K562 (cell line): ENCODE data around the gene ZNF503. TPM values are rescaled to one million over a fixed set of nuclear protein-coding genes. Genes with fewer than 3 reads are reported as not detected.

Experiments used
- ARID2 ChIP-seq: fragments of 450-650 bp; IDR thresholded peaks from 2 replicates; pipeline ENCODE4 v1.6.1; 2017; ENCODE audit warnings: antibody characterized with exemption, mild to moderate bottlenecking
- BDP1 ChIP-seq: IDR thresholded peaks from 3 replicates; pipeline ENCODE4 v1.6.1; 2011; ENCODE audit not compliant: insufficient read length, insufficient read depth
- CREB3L1 ChIP-seq: fragments of 450-650 bp; IDR thresholded peaks from 2 replicates; pipeline ENCODE4 v1.6.1; 2014; ENCODE audit warnings: low read depth, mild to moderate bottlenecking, moderate library complexity, borderline replicate concordance
- FIP1L1 ChIP-seq: fragments of 200-400 bp; formaldehyde crosslinking; IDR thresholded peaks from 2 replicates; pipeline ENCODE4 v1.6.1; 2018; ENCODE audit warnings: mild to moderate bottlenecking, low read depth, low read length; ENCODE audit not compliant: poor library complexity, severe bottlenecking
- FOXK1 ChIP-seq: sonication (generic); formaldehyde crosslinking; IDR thresholded peaks from 2 replicates; pipeline ENCODE4 v1.8.0; 2022; ENCODE audit warnings: missing genetic modification reagents, mild to moderate bottlenecking, borderline replicate concordance
- HNRNPLL ChIP-seq: fragments of 200-400 bp; formaldehyde crosslinking; IDR thresholded peaks from 2 replicates; pipeline ENCODE4 v1.6.1; 2017; ENCODE audit warnings: low read length, low read depth, mild to moderate bottlenecking; ENCODE audit not compliant: poor library complexity, severe bottlenecking
- HNRNPUL1 ChIP-seq: fragments of 200-400 bp; formaldehyde crosslinking; IDR thresholded peaks from 2 replicates; pipeline ENCODE4 v1.6.1; 2017; ENCODE audit warnings: low read length
- JUND ChIP-seq, 2 experiments: IDR thresholded peaks; 2 replicates in 1 of 2; 3 replicates in 1 of 2; pipeline ENCODE4 v1.6.1; 2011; ENCODE audit warnings: borderline replicate concordance in 2 of 2, low read depth in 2 of 2, low read length in 2 of 2, improper control_type of control experiment in 1 of 2, missing biosample characterization in 1 of 2, missing genetic modification characterization in 1 of 2, missing genetic modification reagents in 1 of 2
- L3MBTL2 ChIP-seq: fragments of 450-650 bp; IDR thresholded peaks from 2 replicates; pipeline ENCODE4 v1.6.1; 2016; ENCODE audit warnings: mild to moderate bottlenecking, moderate library complexity
- NR4A1 ChIP-seq, 2 experiments: fragments of 250-450 bp in 1 of 2; fragments of 450-650 bp in 1 of 2; sonication (Bioruptor Pico) in 1 of 2; IDR thresholded peaks; 2 replicates each; pipeline versions ENCODE4 v1.4.0 to v1.6.1; 2016 to 2020; ENCODE audit warnings: mild to moderate bottlenecking in 2 of 2, missing compliant biosample characterization in 1 of 2, missing genetic modification characterization in 1 of 2, moderate library complexity in 1 of 2
- POLR2AphosphoS2 ChIP-seq: IDR thresholded peaks from 2 replicates; pipeline ENCODE4 v1.6.1; 2012; ENCODE audit warnings: low read length, improper control_type of control experiment
- POU5F1 ChIP-seq: fragments of 150-350 bp; IDR thresholded peaks from 2 replicates; pipeline ENCODE4 v1.6.1; 2014; ENCODE audit warnings: borderline replicate concordance, low read length, low read depth, mild to moderate bottlenecking; ENCODE audit not compliant: partially characterized antibody
- PPARD ChIP-seq: fragments of 250-450 bp; sonication (Bioruptor Pico); IDR thresholded peaks from 2 replicates; pipeline ENCODE4 v1.8.0; 2022; ENCODE audit warnings: inconsistent platforms, mild to moderate bottlenecking, moderate library complexity
- PTTG1 ChIP-seq: fragments of 450-650 bp; IDR thresholded peaks from 2 replicates; pipeline ENCODE4 v1.6.1; 2016; ENCODE audit warnings: low read depth, mild to moderate bottlenecking, missing genetic modification characterization, missing compliant biosample characterization
- RB1 ChIP-seq: fragments of 450-650 bp; IDR thresholded peaks from 2 replicates; pipeline ENCODE4 v1.6.1; 2017; ENCODE audit warnings: low read depth, mild to moderate bottlenecking
- RBFOX2 ChIP-seq: fragments of 200-400 bp; formaldehyde crosslinking; IDR thresholded peaks from 2 replicates; pipeline ENCODE4 v1.6.1; 2017; ENCODE audit warnings: low read depth, mild to moderate bottlenecking, low read length, moderate library complexity
- THAP12 ChIP-seq: fragments of 250-450 bp; sonication (Bioruptor Pico); IDR thresholded peaks from 2 replicates; pipeline ENCODE4 v1.9.0; 2021; ENCODE audit warnings: mild to moderate bottlenecking, inconsistent platforms
- ZBED1 ChIP-seq: IDR thresholded peaks from 2 replicates; pipeline ENCODE4 v1.6.1; 2014
- ZNF316 ChIP-seq: fragments of 450-650 bp; IDR thresholded peaks from 2 replicates; pipeline ENCODE4 v1.6.1; 2016
- polyA plus RNA-seq, 8 experiments: library from polyadenylated mRNA; depleted of rRNA in 4 of 8; stranded (reverse) in 5 of 8; unstranded in 3 of 8; fragments of >200 nt; fragmentation: Nextera tagmentation in 2 of 8; fragmentation: Illumina TruSeq in 1 of 8; extraction: Ambion mirVana in 2 of 8; extraction: Trizol in 1 of 8; gene quantifications; 2 replicates each; pipeline versions ENCODE4 v1.2.1 to v1.2.3, GENCODE V29; 2011 to 2014; ENCODE audit warnings: inconsistent platforms in 1 of 8, missing spikeins in 1 of 8
- total RNA-seq, 7 experiments: library from RNA; depleted of rRNA in 6 of 7; stranded (reverse); fragments of >200 nt in 6 of 7; fragmentation: Illumina TruSeq in 2 of 7; extraction: Trizol in 2 of 7; gene quantifications; 2 replicates each; pipeline versions ENCODE4 v1.2.1 to v1.2.3, GENCODE V29; 2011 to 2021; ENCODE audit warnings: low replicate concordance in 1 of 7
- TF ChIP-seq, protein P1 (sequence below): fragments of 250-450 bp; sonication (Bioruptor Pico); IDR thresholded peaks from 2 replicates; pipeline ENCODE4 v1.5.1; 2021; ENCODE audit warnings: mild to moderate bottlenecking
- TF ChIP-seq, protein P2 (sequence below): fragments of 450-650 bp; formaldehyde crosslinking; IDR thresholded peaks from 2 replicates; pipeline ENCODE4 v1.4.0; 2020; ENCODE audit warnings: mild to moderate bottlenecking

Gene ZNF503
- total and polyA plus RNA-seq, 9 of the 15 experiments (the other 6 are each of a cell fraction or from before 2014, with no cell fraction given) = not detected

DNA sequence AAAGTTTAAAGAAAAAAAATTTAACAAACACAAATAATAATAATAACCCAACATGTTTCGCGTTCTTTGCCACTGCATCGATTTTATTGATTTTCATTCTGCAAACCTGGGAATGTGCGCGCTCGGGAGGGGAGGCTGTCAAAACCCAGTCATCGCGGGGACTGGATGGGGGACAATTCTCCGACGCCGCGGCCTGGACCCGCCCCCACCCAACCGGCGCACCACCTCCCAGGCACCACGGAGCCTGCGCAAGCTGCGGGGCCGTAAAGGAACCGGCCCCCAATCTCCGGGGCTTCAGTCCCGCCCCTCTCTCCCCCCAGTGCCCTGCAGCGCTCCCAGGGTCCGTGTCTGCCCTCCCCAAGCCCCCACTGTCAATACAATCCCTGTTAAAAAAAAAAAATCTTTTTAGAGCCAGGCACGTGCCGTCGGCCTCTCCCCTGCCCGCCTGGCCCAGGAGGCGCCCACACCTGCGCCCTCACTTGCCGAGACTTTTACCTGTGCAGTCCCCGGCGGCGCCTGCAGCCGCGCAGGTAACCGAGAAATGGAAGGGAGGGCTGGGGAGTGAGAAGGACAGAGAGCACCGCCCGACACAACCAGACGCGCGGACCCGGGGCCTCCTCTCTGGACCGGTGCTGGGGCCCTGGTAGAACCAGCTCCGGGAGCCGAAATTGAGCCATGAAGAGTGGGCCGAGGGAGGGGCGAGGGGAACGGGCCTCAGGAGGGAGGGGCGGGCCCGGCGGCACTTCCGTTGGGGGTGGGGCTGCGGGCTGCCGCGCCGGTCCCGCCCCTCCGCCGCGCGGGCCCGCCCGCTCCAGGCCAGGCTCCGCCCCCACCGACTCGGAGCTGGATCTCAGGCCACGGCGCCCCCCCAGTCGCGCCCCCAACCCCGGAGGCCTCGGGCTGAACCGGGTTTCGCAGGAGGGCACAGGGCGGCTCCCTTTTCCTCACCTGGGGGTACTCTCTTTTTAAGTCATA, 7.6 kb upstream of the ZNF503 start (continued):
- TF ChIP-seq NR4A1 (CRISPR knock-in tag; IDR thresholded peaks at IDR 0.05) (no peak), NR4A1 (tag; IDR thresholded peaks at IDR 0.05) (no peak), RBFOX2 (peak; percentile 72), ARID2 (no peak), CREB3L1 (no peak), HNRNPLL (peak; percentile 93), POLR2AphosphoS2 (no peak), L3MBTL2 (no peak), HNRNPUL1 (no peak), ZBED1 (no peak), JUND (IDR thresholded peaks at IDR 0.05; ENCODE audit: borderline replicate concordance, low read depth, low read length) (no peak), JUND (tag; IDR thresholded peaks at IDR 0.05; ENCODE audit: borderline replicate concordance, low read depth, low read length) (no peak), PTTG1 (tag) (no peak), PPARD (CRISPR knock-in tag) (no peak), THAP12 (CRISPR knock-in tag) (no peak), BDP1 (no peak), FIP1L1 (no peak), FOXK1 (CRISPR knock-in tag) (no peak), RB1 (peak; percentile 59; the same call in 1 of the 2 replicates), POU5F1 (no peak), ZNF316 (no peak)
- TF ChIP-seq, protein P1, sequence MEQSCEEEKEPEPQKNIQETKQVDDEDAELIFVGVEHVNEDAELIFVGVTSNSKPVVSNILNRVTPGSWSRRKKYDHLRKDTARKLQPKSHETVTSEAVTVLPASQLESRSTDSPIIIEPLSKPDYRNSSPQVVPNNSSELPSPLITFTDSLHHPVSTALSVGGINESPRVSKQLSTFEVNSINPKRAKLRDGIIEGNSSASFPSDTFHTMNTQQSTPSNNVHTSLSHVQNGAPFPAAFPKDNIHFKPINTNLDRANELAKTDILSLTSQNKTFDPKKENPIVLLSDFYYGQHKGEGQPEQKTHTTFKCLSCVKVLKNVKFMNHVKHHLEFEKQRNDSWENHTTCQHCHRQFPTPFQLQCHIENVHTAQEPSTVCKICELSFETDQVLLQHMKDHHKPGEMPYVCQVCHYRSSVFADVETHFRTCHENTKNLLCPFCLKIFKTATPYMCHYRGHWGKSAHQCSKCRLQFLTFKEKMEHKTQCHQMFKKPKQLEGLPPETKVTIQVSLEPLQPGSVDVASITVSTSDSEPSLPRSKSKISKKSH (CRISPR knock-in tag) = no peak
- TF ChIP-seq, protein P2, sequence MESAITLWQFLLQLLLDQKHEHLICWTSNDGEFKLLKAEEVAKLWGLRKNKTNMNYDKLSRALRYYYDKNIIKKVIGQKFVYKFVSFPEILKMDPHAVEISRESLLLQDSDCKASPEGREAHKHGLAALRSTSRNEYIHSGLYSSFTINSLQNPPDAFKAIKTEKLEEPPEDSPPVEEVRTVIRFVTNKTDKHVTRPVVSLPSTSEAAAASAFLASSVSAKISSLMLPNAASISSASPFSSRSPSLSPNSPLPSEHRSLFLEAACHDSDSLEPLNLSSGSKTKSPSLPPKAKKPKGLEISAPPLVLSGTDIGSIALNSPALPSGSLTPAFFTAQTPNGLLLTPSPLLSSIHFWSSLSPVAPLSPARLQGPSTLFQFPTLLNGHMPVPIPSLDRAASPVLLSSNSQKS = no peak
